Measurements from ENCODE around the gene PLD1.

GRCh38 chr3:171840445-171840810 is 30.1 kb upstream of the PLD1 start:
- TF ChIP-seq POLR2A (IDR thresholded peaks at IDR 0.05) (no peak), CTCF (IDR thresholded peaks at IDR 0.05) (no peak)

Data from esophagus squamous epithelium (tissue), 4 donors.